Measurements from ENCODE around the gene SLC30A4.
"Not testable (repeated sequence)": the region's sequence is repeated elsewhere in the genome, so short reads cannot be mapped to it uniquely, and the experiment has no call there.

Gene SLC30A4

DNA sequence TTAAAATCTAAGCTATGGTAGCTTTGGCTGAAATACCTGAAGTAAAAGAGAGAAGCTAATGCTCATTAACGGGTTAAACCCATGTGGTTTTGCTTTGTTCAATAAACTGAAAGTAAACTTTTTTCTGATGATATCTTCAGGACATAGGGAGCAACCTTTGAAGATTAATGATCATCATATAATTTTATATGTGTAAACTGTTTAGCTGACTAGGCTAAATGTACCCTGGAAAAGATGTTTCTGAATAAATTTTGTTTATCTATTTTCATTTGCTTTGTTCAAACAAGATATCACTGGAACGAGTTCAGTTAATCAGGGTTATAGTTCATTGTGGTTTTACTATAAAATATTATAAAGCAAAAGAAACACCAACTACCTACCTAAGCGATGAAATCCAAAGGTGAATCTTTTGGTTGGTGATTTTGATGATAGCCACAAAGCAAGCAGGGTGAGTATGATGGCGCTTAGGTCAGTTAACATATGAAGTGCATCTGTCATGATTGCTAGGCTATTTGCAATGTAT, 11.7 kb downstream of the SLC30A4 start:
- DNase-seq (ENCODE audit: low spot score): no peak

DNA sequence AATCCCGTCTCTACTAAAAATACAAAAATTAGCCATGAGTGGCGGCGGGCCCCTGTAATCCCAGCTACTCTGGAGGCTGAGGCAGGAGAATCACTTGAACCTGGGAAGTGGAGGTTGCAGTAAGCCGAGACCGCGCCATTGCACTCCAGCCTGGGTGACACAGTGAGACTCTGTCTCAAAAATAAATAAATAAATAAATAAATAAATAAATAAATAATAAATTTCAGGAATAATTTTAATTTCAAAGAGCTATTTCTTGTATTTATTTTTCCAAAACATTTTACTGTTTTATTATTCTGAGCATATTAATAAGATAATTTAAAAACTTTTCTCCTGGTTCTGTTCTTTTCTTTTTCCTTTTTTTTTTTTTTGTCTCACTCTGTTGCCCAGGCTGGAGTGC, 15.4 kb downstream of the SLC30A4 start:
- not testable (repeated sequence) for DNase-seq (ENCODE audit: low spot score)

DNA sequence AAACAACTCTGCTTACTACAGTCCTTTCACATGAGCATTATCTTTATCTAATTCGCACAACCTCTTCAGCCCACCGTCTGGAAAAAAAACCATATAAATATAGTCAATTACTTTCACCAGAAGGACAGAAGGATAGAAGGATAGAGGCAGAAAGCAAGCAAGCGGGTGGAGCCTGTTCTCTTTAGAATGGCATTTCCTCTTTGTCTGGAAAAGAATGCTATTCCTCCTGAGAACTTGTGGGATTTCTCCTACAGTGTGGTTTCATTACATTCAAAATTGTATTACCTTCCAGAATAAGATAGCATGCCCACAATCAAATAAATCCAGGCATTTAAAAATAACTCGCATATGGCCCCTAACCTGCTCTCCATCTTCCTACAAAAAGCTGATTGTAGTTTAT, 23.1 kb downstream of the SLC30A4 start:
- DNase-seq (ENCODE audit: low spot score): peak; percentile 31

DNA sequence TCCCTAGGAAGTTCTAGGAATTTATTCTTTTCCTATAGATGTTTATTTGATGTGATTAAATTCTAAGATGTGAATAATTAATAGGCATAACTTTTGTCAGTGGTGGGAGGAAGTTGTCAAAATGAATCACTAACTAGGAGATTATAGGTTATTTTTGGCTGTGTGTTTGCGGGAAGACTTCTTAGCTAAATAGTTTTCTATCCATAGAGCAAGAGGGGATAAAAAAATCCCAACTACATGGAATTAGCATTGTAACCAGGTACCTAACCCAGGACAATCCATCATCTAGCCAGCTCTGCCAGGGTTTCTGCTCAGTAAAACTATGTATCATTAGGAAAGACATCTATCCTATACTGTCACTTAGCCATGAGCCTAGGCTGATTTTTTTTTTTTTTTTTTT, 23.9 kb downstream of the SLC30A4 start:
- no peak for DNase-seq (ENCODE audit: low spot score)

DNA sequence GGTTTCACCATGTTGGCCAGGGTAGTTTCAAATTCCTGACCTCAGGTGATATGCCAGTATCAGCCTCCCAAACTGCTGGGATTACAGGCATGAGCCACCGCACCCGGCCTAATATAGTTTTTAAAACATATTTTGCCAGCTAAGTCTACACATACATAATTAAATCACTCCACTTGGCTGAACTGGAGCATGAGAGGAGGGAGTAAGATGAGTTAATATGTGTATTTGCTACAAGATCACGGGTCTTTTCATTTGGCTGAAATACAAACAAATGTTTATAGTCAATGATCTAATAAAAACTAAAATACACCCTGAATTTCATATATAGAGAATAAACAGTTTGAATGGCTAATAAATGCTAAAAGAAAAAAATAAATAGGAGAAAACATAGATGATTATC, 25.3 kb downstream of the SLC30A4 start:
- DNase-seq (ENCODE audit: low spot score): no peak

DNA sequence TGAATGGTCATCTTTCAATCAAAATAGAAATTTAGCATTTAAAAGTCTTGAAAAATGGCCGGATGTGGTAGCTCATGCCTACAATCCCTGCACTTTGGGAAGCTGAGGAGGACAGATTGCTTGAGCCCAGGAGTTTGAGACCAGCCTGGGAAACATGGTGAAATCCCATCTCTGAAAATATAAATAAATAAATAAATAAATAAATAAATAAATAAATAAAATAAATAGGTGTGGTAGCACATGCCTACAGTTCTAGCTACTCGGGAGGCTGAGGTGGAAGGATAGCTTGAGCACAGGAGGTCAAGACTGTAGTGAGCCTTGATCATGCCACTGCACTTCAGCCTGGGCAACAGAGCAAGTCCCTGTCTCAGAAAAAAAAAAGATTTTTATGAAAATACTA, 25.9 kb downstream of the SLC30A4 start:
- DNase-seq (ENCODE audit: low spot score): no peak

DNA sequence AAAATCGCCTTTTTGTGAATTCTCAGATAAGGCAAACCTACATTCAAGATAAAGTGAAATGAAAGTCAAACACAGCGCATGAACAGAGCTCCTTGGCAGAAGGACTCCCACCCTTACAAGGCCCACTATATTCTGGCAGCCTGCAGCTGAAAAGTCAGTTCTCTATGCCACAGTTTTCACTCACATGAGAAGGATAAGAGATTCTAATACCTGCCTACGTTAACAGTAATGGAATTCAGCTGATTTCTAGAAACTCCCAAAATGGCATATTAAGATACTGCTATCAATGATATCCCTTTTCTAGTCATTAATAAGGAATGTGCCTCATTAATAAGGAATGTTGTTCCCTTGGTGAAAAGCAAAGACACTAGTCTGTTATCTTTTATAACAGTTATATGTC, 27.0 kb downstream of the SLC30A4 start:
- DNase-seq (ENCODE audit: low spot score): no peak

DNA sequence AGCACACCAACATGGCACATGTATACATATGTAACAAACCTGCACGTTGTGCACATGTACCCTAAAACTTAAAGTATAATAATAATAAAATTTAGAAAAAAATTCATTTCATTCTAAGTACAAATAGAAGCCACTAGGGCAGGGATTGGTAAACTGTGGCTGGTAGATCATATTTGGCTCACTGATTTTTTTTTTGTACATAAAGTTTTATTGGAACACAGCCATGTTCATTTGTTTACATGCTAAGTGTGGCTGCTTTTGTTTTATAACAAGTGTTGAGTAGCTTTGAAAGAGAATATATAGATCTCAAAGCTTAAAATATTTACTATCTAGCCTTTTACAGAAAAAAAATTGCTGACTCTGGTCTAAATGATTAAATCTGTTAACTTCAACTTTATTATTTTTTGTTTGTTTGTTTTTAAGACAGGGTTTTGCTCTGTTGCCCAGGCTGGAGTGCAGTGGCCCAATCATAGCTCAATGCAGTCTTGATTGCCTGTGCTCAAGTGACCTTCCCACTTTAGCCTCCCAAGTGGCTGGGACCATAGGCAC, 32.8 kb downstream of the SLC30A4 start:
- DNase-seq (ENCODE audit: low spot score): no peak

DNA sequence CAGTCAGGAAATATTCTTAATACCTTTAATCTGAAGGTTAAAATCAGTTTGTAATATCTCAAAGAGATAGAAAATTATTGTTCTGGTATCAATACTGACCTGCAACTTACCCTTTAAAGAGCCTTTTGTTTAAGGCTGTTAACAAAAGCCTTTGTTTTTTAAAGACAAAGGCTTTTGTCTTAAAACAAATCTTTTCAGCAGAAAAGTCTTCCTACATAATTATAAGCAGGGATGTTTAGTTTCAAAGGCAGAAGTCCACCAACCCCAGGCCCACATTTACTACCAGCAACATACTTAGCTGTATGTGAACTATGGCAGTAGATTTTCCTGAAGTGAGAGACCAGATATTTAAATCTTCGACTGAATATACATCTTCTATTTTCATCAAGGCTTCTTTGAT, 36.2 kb downstream of the SLC30A4 start:
- DNase-seq (ENCODE audit: low spot score): no peak

DNA sequence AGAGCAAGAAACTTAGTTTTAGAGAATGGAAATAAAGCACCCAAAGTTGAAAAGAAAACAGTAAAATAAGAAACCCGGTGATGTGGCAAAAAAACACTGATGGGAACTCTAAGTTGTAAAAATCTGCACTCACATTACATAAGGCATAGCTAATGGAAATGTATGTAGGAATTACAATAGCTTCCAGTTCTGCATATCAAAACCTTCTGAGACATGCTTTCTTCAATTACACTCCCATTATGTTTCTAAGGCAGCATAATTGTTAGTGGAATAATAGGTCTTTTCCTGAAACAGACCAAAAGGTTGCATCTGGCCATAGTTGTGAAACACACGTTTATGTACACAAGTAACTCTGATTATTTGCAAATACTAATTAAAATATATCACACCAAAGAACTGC, 41.4 kb downstream of the SLC30A4 start:
- no peak for DNase-seq (ENCODE audit: low spot score)

DNA sequence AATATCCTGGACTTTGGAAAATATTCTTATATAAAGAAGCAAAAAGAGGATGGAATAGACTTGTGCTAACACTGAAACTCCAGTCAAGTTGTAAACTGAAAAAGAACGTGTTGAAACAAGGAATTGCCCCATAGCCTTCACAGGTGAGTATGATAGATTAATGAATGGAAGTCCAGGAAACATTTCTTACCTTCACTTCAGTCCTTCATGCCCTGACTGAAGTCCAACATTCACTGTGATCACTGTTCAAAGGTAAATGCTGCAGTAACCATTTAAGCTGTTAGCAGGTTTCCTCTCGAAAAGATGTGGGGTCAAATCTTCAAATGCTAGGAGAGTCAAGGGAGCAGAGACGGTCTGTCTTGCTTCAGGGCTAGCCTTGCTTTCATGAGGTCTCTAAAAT, 46.1 kb downstream of the SLC30A4 start:
- no peak for DNase-seq (ENCODE audit: low spot score)

DNA sequence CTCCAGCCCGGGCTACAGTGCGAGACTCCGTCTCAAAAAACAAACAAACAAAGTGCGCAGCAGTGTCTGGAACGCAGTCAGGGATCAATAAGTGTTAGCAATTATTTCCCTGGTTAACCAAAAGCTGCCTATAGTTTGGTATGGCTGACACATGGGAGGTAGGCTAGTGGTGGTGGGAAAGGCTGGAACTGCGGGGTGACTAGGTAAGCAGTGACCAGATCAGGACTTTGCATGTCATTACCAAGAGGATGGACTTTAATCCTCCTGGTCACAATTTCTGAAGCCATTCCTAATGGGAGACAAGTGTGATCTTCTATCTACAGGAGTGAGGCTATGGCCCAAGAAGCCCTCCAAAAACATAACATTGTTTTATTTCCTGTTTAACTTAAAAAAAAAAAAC, 47.8 kb downstream of the SLC30A4 start:
- DNase-seq (ENCODE audit: low spot score): no peak

DNA sequence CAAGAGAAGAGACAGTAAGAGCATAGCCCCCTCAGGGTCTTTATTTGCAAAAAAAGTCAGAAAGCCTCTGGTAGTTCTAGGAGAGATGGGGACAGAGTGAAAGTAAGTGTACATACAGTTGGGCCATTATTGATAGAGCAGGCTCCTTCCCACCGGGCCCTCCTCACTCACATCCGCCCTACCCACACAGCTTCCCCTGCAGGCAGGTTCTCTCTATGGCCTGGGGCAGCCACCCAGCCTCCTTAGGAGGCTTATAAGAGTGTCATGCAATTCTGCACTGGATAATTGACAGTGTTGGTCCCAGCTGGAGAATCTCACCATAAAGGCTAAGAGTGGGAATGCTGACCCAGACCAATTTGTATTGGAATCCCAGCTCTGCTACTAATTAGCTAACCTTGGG, 49.5 kb downstream of the SLC30A4 start:
- DNase-seq (ENCODE audit: low spot score): no peak

DNA sequence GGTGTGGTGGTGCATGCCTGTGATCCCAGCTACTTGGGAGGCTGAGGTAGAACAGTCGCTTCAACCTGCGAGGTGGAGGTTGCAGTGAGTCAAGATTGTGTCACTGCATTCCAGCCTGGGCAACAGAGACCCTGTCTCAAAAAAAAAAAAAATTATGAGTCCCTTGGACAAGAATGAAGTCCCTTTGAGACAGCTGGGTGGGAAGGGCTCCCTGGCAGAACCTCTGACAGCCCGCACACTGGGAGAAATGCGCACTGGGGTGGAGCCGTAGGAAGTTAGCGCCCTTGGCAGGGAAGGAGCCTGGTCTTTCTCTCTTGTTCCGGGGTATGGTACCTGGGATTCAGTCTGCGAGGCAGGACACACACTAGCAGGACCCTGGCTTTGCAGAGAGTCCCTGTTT, 51.4 kb downstream of the SLC30A4 start:
- DNase-seq (ENCODE audit: low spot score): no peak

DNA sequence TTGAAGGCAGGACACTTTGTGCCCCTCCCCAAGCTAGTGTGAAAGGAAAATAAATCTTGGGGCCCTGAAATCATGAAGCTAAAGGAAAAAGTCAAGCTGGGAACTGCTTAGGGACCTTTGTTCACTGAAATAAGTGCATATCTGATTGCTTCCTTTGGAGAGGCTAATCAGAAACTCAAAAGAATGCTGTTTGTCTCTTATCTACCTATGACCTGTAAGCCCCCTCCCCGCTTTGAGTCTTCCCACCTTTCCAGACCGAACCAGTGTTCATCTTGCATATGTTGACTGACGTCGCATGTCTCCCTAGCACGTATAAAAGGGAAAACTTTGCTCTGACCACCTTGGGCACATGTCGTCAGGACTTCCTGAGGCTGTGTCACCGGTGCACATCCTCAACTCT, 53.1 kb downstream of the SLC30A4 start:
- DNase-seq (ENCODE audit: low spot score): no peak

DNA sequence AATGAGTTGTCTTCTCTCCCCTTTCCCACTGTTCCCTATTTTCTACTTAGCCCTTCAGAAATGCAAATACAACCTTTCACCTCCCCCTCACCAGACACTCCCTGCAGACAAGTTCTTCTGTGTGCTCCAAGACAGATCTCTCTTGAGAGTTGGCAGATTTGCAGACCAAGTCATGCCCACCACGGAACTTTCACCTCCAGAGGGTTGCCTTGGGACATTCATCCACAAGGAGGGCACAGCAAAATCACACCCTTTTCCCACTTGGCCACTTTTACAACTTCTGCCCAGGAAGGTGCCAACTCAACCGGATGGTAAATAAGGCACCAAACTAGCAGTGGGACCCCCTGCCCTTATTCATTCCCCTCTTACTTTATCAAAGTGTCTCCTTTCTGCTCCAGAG, 53.5 kb downstream of the SLC30A4 start:
- DNase-seq (ENCODE audit: low spot score): no peak

DNA sequence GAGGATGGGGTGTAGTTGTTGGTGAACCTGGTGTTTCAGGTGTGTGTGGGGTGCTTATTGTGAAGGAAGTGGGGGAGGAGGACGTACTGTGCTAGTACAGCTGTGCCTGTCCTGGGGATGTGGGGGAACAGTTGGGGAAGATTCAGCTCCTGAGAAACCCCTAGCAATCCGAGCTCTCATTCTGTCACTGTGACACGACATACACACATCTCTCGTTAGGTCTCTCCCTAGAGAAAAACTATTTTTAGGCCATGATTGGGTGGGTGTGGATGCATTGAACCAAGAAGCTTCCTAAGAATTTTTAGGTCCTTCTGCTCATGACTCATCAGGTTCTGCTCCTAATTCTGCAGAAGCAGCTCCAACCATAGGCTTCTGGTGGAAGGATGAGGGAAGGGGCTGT, 54.3 kb downstream of the SLC30A4 start:
- no peak for DNase-seq (ENCODE audit: low spot score)

DNA sequence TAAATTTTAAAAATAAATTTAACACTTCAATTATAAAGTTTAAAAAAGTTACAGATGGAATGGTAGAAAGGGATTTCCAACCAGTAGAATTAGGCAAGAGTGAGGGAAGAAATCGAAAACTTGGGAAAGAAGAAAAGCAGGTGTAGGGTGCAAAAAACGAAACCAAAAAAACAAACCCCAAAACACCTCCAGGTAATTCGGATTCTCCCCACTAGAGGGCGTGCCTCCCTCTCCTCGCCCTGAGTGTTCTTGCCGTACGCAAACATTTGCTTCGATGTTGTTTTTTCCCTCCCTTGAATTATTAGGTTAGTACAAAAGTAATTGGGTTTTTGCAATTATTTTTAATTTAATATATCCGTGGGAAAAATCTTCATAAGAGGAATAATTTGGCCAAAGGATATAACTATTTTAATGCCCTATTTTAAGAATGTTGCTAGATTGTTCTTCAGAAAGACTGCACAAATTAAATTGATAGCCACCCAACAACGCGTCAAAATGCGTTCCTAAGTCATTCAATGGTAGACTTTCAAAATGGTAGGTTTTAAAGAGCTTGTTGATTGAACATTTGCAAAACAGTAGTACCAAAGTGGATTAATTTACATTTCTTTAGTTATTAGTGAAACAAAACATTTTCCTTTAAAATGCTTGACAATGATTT, 63.7 kb downstream of the SLC30A4 start:
- peak; percentile 43 for DNase-seq (ENCODE audit: low spot score)

DNA sequence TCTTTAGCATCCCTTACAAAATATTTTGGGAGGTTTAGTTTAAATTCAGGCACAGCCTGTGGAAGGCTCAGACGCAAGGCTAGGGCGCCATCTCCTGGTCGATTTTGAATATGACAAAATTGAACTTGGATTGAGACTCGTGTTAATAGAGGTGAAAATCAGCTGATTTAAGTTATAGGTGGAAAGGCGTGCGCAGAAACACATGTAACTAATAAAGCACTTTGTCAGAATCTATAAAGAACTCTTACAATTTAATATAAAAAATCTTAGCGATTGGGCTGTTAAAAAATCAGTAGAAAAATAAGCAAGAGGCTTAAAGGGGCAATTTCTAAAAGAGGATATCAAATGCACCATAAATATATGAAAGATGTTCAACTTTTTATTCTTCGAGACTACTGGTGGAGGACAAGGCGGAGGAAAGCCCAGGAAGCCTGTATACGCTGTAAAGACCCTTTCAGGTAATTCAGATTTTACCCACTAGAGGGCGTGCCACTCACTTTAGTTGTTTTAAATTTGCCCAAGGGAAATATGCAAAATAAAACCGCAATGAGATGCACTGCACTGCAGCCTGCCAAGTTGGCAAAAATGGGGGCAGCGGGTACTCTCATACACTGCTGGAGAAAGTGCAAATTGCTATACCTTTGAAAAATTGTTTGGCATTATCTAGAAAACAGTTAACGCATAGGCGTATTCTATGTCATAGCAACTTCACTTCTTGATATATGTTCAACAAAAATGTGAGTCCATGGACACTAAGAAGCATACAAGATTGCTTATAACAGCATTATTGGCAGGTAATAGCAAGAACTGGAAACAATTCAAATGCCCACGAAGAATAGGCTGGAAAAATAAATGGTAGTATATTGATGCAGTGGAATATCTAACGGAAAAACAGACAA, 64.7 kb downstream of the SLC30A4 start:
- DNase-seq (ENCODE audit: low spot score): peak; percentile 68

DNA sequence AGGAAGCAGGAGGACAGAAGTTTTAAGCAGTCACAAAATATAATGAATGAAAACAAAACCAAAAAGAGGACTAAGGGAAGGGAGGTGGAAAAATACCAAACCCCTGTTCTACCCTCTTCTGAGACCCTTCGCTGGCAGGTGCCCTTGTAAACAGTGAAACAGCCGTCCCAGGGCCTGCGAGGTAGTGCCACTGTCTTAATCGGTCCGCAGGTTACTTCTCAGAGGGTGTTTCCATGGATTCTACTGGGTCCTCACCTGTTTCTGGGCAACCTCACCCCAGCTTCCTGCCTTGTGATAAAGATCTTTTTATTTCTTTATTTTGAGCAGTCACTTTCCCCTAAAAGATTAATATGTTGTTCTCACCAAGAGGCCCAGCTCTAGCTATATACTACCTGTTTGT, 65.3 kb downstream of the SLC30A4 start:
- DNase-seq (ENCODE audit: low spot score): no peak

DNA sequence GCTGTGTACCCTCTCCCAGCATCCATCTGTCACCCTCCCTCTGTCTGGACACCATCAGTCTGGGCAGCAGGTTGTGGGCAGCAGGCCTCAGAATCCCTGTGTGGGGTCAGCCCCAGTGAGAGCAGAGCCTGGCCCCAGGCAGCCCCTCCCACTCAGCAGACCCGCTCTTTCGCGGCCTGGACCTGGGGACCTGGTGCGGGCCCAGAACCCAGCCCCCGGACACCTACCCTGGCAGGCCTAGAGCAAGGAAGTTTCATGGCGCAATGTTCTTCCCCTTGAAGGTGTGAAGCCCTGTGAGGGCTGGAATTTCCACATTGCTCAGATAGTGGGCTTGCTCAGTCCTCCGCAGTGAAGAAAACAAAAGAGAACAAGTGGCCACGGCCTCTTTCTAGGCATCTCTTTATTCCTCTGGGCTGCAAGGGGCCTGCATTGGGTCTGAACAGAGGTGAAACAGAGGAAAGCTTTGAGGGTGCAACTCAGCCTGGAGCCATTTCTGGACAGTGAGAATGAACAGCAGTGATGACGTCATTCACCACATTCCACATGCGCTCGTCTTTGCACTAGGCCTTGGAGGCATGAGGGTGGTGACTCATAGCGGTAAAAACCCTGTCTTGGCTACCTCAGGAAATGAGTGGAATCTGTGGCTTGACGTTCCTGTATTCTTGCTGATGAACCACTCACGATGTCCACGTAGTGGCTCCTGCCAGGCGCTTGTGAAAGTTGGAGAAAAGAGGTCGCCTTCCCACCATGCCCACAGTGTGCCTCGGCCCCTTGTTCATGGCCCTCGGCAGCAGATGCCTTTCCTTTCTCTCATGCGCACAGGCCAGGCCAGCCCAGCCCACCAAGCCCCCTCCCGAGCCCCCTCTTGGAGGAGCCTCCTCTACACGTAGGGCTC, 66.1 kb downstream of the SLC30A4 start:
- peak; percentile 98 for DNase-seq (ENCODE audit: low spot score)

DNA sequence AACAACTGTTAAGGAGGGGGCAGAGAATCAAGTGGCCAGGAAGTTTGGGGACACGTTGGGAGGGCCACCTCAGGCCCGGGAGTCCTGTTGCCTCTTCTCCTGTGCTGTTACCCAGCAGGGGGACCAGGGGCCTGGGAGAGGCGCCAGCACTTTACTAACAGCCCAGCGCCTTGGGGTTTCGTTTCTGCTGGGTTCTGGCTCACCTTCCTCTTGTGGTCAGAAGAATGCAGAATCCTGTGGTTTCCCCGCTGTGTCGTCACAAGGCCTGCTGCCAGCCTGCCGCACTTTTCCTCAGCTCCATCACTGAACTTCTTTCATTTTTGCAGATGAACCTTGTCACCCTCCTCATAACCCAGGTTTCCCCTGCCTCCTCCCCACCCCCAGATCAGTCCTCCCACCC, 67.7 kb downstream of the SLC30A4 start:
- DNase-seq (ENCODE audit: low spot score): peak; percentile 94
